ENCODE data around the gene EPHB3. TPM values are rescaled to one million over a fixed set of nuclear protein-coding genes. Genes with fewer than 3 reads are reported as not detected.

The EPHB3 gene
- total and polyA plus RNA-seq, 12 donors = 0.29 to 3.7 (median 1.2) TPM

- Histone ChIP-seq H3K27ac (peak overlapping the region in 4 of 5 donors; percentile 8 to 61 (median 50)), H3K4me3 (peak overlapping the region in 2 of 4 donors; percentile 41 to 66), H3K9me3 (replicated peaks in 1 of 3) (no peaks in the 10 kb centered on the region), H3K4me1 (replicated peaks in 1 of 2) (peaks cover 28 to 34% of the 10 kb centered on the region in 2 donors), H3K27me3 (no peaks in the 10 kb centered on the region), H3K36me3 (replicated peaks in 1 of 2) (no peaks in the 10 kb centered on the region)
- TF ChIP-seq CTCF (IDR thresholded peaks at IDR 0.05) = no peak
- TF ChIP-seq POLR2A (IDR thresholded peaks at IDR 0.05) = peak in 1 of 2 donors; percentile 36
- intact Hi-C loops (cut with DNase I) = no loop called here
- WGBS, 4 donors = 28 to 36% (median 30%) methylated on average over 18 to 20 of the region's 20 CpGs
- peak in 1 of 7 donors; percentile 28 for DNase-seq
Observed at GRCh38 chr3:184603151-184604030, 41.8 kb downstream of the EPHB3 start.

- no peak for TF ChIP-seq CTCF (IDR thresholded peaks at IDR 0.05)
- no peak for TF ChIP-seq POLR2A (IDR thresholded peaks at IDR 0.05)
- no peaks in the 10 kb centered on the region for H3K36me3 ChIP-seq (replicated peaks in 1 of 2)
- H3K4me3 ChIP-seq = peak overlapping the region in 2 of 4 donors; percentile 41 to 66
- no peak overlapping the region for H3K27ac ChIP-seq
- peaks cover 28 to 34% of the 10 kb centered on the region in 2 donors for H3K4me1 ChIP-seq (replicated peaks in 1 of 2)
- H3K9me3 ChIP-seq (replicated peaks in 1 of 3) = no peaks in the 10 kb centered on the region
- WGBS, 4 donors = 0 to 1% (median 0%) methylated on average over 4 to 56 of the region's 56 CpGs
- intact Hi-C loops (cut with DNase I) = no loop called here
- no peaks in the 10 kb centered on the region for H3K27me3 ChIP-seq
- DNase-seq = peak in 1 of 7 donors; percentile 31
Observed at GRCh38 chr3:184604039-184604601, 42.5 kb downstream of the EPHB3 start.

GRCh38 chr3:184604615-184605290, 43.2 kb downstream of the EPHB3 start:
- Histone ChIP-seq H3K36me3 (replicated peaks in 1 of 2) (no peaks in the 10 kb centered on the region), H3K4me3 (peak overlapping the region in 2 of 4 donors; percentile 41 to 66), H3K27ac (no peak overlapping the region), H3K27me3 (no peaks in the 10 kb centered on the region), H3K9me3 (replicated peaks in 1 of 3) (no peaks in the 10 kb centered on the region), H3K4me1 (replicated peaks in 1 of 2) (peaks cover 28 to 34% of the 10 kb centered on the region in 2 donors)
- intact Hi-C loops (cut with DNase I) = no loop called here
- no peak for TF ChIP-seq CTCF (IDR thresholded peaks at IDR 0.05)
- TF ChIP-seq POLR2A (IDR thresholded peaks at IDR 0.05) = no peak
- DNase-seq = peak in 2 of 7 donors; percentile 36 to 50
- WGBS, 4 donors = 44 to 48% (median 47%) methylated on average over 20 of the region's 20 CpGs

- Histone ChIP-seq H3K27ac (no peak overlapping the region), H3K36me3 (replicated peaks in 1 of 2) (no peaks in the 10 kb centered on the region), H3K27me3 (no peaks in the 10 kb centered on the region), H3K9me3 (replicated peaks in 1 of 3) (no peaks in the 10 kb centered on the region), H3K4me1 (replicated peaks in 1 of 2) (peaks cover 19% of the 10 kb centered on the region in 2 donors), H3K4me3 (no peak overlapping the region)
- no peak for TF ChIP-seq CTCF (IDR thresholded peaks at IDR 0.05)
- no peak for TF ChIP-seq POLR2A (IDR thresholded peaks at IDR 0.05)
- intact Hi-C loops (cut with DNase I) = no loop called here
- no peak for DNase-seq
Observed at GRCh38 chr3:184608209-184608608, 46.6 kb downstream of the EPHB3 start.
